Nephron progenitor cell (in vitro differentiated cells): Measurements from ENCODE around the gene BAG3.

Experiments
- DNase-seq: peaks from one replicate; pipeline ENCODE4 v3.0.0; 2021
- H3K27ac Mint-ChIP-seq: 2 replicates; pipeline ENCODE4 v1.8.0; 2021; ENCODE audit warnings: mild to moderate bottlenecking, moderate library complexity, mixed read lengths
- H3K27me3 Mint-ChIP-seq: 2 replicates; pipeline ENCODE4 v1.8.0; 2021; ENCODE audit warnings: mild to moderate bottlenecking, low read depth, mixed read lengths; ENCODE audit not compliant: poor library complexity
- H3K36me3 Mint-ChIP-seq: 2 replicates; pipeline ENCODE4 v1.8.0; 2021; ENCODE audit warnings: low read depth, mixed read lengths
- H3K4me1 Mint-ChIP-seq: 2 replicates; pipeline ENCODE4 v1.8.0; 2021; ENCODE audit warnings: mixed read lengths
- H3K4me3 Mint-ChIP-seq: 2 replicates; pipeline ENCODE4 v1.8.0; 2021; ENCODE audit warnings: mild to moderate bottlenecking, moderate library complexity, mixed read lengths
- H3K9me3 Mint-ChIP-seq: 2 replicates; pipeline ENCODE4 v1.8.0; 2021; ENCODE audit warnings: mild to moderate bottlenecking, moderate library complexity, mixed read lengths
- CTCF ChIP-seq: fragments of 200-600 bp; sonication (generic); IDR thresholded peaks from 2 replicates; pipeline ENCODE4 v1.5.0; 2021; ENCODE audit warnings: antibody characterized with exemption

BAG3 gene

GRCh38 chr10:119643306-119644204, 7.6 kb upstream of the BAG3 start:
- H3K27ac Mint-ChIP-seq: no peak overlapping the region
- peaks cover 17% of the 10 kb centered on the region for H3K27me3 Mint-ChIP-seq
- no peak for TF ChIP-seq CTCF
- H3K4me1 Mint-ChIP-seq: peaks cover 19% of the 10 kb centered on the region
- no peaks in the 10 kb centered on the region for H3K9me3 Mint-ChIP-seq
- H3K36me3 Mint-ChIP-seq: no peaks in the 10 kb centered on the region
- no peak for DNase-seq
- H3K4me3 Mint-ChIP-seq: no peak overlapping the region

- peaks cover 19% of the 10 kb centered on the region for H3K4me1 Mint-ChIP-seq
- peaks cover 18% of the 10 kb centered on the region for H3K27me3 Mint-ChIP-seq
- H3K27ac Mint-ChIP-seq: no peak overlapping the region
- no peaks in the 10 kb centered on the region for H3K36me3 Mint-ChIP-seq
- DNase-seq: peak; percentile 60
- H3K9me3 Mint-ChIP-seq: no peaks in the 10 kb centered on the region
- peak; percentile 41 for TF ChIP-seq CTCF
- no peak overlapping the region for H3K4me3 Mint-ChIP-seq
Measured at GRCh38 chr10:119644205-119644814, 6.9 kb upstream of the BAG3 start.

GRCh38 chr10:119644994-119645393, 6.2 kb upstream of the BAG3 start:
- peaks cover 19% of the 10 kb centered on the region for H3K4me1 Mint-ChIP-seq
- H3K4me3 Mint-ChIP-seq: no peak overlapping the region
- no peaks in the 10 kb centered on the region for H3K36me3 Mint-ChIP-seq
- DNase-seq: no peak
- no peak overlapping the region for H3K27ac Mint-ChIP-seq
- TF ChIP-seq CTCF: no peak
- peaks cover 14% of the 10 kb centered on the region for H3K27me3 Mint-ChIP-seq
- H3K9me3 Mint-ChIP-seq: no peaks in the 10 kb centered on the region

- no peak for TF ChIP-seq CTCF
- peak overlapping the region; percentile 91 for H3K4me3 Mint-ChIP-seq
- H3K4me1 Mint-ChIP-seq: peaks cover 37% of the 10 kb centered on the region
- H3K9me3 Mint-ChIP-seq: no peaks in the 10 kb centered on the region
- no peak overlapping the region for H3K27ac Mint-ChIP-seq
- H3K27me3 Mint-ChIP-seq: peaks cover 10% of the 10 kb centered on the region
- no peak for DNase-seq
- H3K36me3 Mint-ChIP-seq: peaks cover 8% of the 10 kb centered on the region
Measured at GRCh38 chr10:119650062-119650461, 1.1 kb upstream of the BAG3 start.

- no peak for TF ChIP-seq CTCF
- peaks cover 54% of the 10 kb centered on the region for H3K4me1 Mint-ChIP-seq
- H3K36me3 Mint-ChIP-seq: peaks cover 24% of the 10 kb centered on the region
- H3K27ac Mint-ChIP-seq: peak overlapping the region; percentile 54
- H3K9me3 Mint-ChIP-seq: no peaks in the 10 kb centered on the region
- peaks cover 10% of the 10 kb centered on the region for H3K27me3 Mint-ChIP-seq
- peak; percentile 53 for DNase-seq
- H3K4me3 Mint-ChIP-seq: peak overlapping the region; percentile 90
Measured at GRCh38 chr10:119651514-119652360, 557 bp downstream of the BAG3 start.
